Smooth muscle cell (in vitro differentiated cells): ENCODE data around the gene FALEC. TPM values are rescaled to one million over a fixed set of nuclear protein-coding genes. Genes with fewer than 3 reads are reported as not detected.
A peak's percentile ranks its signal among the peaks of the same experiment; 100 is the strongest.
"Not testable (repeated sequence)": the region's sequence is repeated elsewhere in the genome, so short reads cannot be mapped to it uniquely, and the experiment has no call there.

Experiments used
- DNase-seq: peaks from one replicate; lab custom pipeline; 2025; ENCODE audit not compliant: unreplicated experiment; lab: John Stamatoyannopoulos, UW
- H2AFZ ChIP-seq: fragments of 200-600 bp; sonication (generic); 2 replicates; pipeline ENCODE4 v1.6.0; 2016; ENCODE audit warnings: antibody characterized with exemption, low read depth, mild to moderate bottlenecking
- H3F3A ChIP-seq: fragments of 200-600 bp; sonication (generic); 2 replicates; pipeline ENCODE4 v1.6.0; 2017; ENCODE audit warnings: antibody characterized with exemption, low read depth
- H3K27ac ChIP-seq: fragments of 200-600 bp; sonication (generic); 2 replicates; pipeline ENCODE4 v1.5.1; 2016; ENCODE audit warnings: low read depth, mild to moderate bottlenecking
- H3K27me3 ChIP-seq: fragments of 200-600 bp; sonication (generic); 2 replicates; pipeline ENCODE4 v1.6.1; 2016; ENCODE audit warnings: low read depth, mild to moderate bottlenecking
- H3K36me3 ChIP-seq: fragments of 200-600 bp; sonication (generic); 2 replicates; pipeline ENCODE4 v1.5.1; 2016; ENCODE audit warnings: low read depth
- H3K4me1 ChIP-seq: fragments of 200-600 bp; sonication (generic); 2 replicates; pipeline ENCODE4 v1.5.1; 2016; ENCODE audit warnings: low read depth
- H3K4me2 ChIP-seq: fragments of 200-600 bp; sonication (generic); 2 replicates; pipeline ENCODE4 v1.6.0; 2016; ENCODE audit warnings: mild to moderate bottlenecking
- H3K4me3 ChIP-seq: fragments of 200-600 bp; sonication (generic); 2 replicates; pipeline ENCODE4 v1.5.1; 2016; ENCODE audit warnings: mild to moderate bottlenecking
- H3K79me2 ChIP-seq: fragments of 200-600 bp; sonication (generic); 2 replicates; pipeline ENCODE4 v1.6.0; 2016; ENCODE audit warnings: low read depth, mild to moderate bottlenecking
- H3K9ac ChIP-seq: fragments of 200-600 bp; sonication (generic); 2 replicates; pipeline ENCODE4 v1.6.0; 2016; ENCODE audit warnings: low read depth
- H3K9me3 ChIP-seq: fragments of 200-600 bp; sonication (generic); replicated peaks from 2 replicates; pipeline ENCODE4 v1.5.1; 2016; ENCODE audit warnings: low read depth
- H4K20me1 ChIP-seq: fragments of 200-600 bp; sonication (generic); 2 replicates; pipeline ENCODE4 v1.6.0; 2016; ENCODE audit warnings: low read depth
- CTCF ChIP-seq: fragments of 200-600 bp; sonication (generic); IDR thresholded peaks from 2 replicates; pipeline ENCODE4 v1.5.1; 2017; ENCODE audit warnings: borderline replicate concordance, mild to moderate bottlenecking, antibody characterized with exemption; ENCODE audit not compliant: insufficient read depth, poor library complexity, severe bottlenecking
- WGBS: methylation state at CpG from one replicate; pipeline ENCODE4 v1.1.7; 2016; ENCODE audit warnings: low lambda C conversion rate; 5-methylcytosine and 5-hydroxymethylcytosine counted together
- polyA plus RNA-seq: library from polyadenylated mRNA; unstranded; fragments of >200 nt; fragmentation: Nextera tagmentation; extraction: Ambion mirVana; gene quantifications from 2 replicates; pipeline ENCODE4 v1.2.1, GENCODE V29; 2016
- total RNA-seq: library from RNA; depleted of rRNA; stranded (reverse); fragments of >200 nt; gene quantifications from 2 replicates; pipeline ENCODE4 v1.2.3, GENCODE V29; 2014

FALEC gene
- total and polyA plus RNA-seq, 2 experiments from 2014 or later, result 0.62 TPM; not detected in 1

GRCh38 chr1:150567717-150568593 is 52.4 kb downstream of the FALEC start:
- H3F3A ChIP-seq, result peaks cover 63% of the 10 kb centered on the region
- H3K9me3 ChIP-seq, result no peaks in the 10 kb centered on the region
- 2% methylated on average over 10 of the region's 10 CpGs for WGBS
- peak overlapping the region; percentile 96 for H3K27ac ChIP-seq
- peak overlapping the region; percentile 34 for H3K4me3 ChIP-seq
- TF ChIP-seq CTCF, result no peak
- peaks cover 56% of the 10 kb centered on the region for H3K4me1 ChIP-seq
- H3K4me2 ChIP-seq, result peak overlapping the region; percentile 78
- DNase-seq, result no peak
- H3K36me3 ChIP-seq, result no peaks in the 10 kb centered on the region
- peak overlapping the region; percentile 64 for H3K9ac ChIP-seq
- H3K79me2 ChIP-seq, result peaks cover 54% of the 10 kb centered on the region
- H4K20me1 ChIP-seq, result peaks cover 56% of the 10 kb centered on the region
- no peaks in the 10 kb centered on the region for H3K27me3 ChIP-seq
- H2AFZ ChIP-seq, result no peak overlapping the region

GRCh38 chr1:150568594-150568966 is 53.0 kb downstream of the FALEC start:
- Histone ChIP-seq H2AFZ (no peak overlapping the region), H3K9me3 (no peaks in the 10 kb centered on the region), H3K79me2 (peaks cover 60% of the 10 kb centered on the region), H3K9ac (peak overlapping the region; percentile 47), H3K36me3 (peaks cover under 1% of the 10 kb centered on the region), H3F3A (peaks cover 64% of the 10 kb centered on the region), H3K27ac (peak overlapping the region; percentile 96), H4K20me1 (peaks cover 62% of the 10 kb centered on the region), H3K4me3 (peak overlapping the region; percentile 34), H3K27me3 (no peaks in the 10 kb centered on the region), H3K4me2 (peak overlapping the region; percentile 78), H3K4me1 (peaks cover 50% of the 10 kb centered on the region)
- TF ChIP-seq CTCF, result no peak
- no peak for DNase-seq

- peaks cover 64% of the 10 kb centered on the region for H3F3A ChIP-seq
- peaks cover 73% of the 10 kb centered on the region for H3K79me2 ChIP-seq
- H3K4me1 ChIP-seq, result peaks cover 44% of the 10 kb centered on the region
- H2AFZ ChIP-seq, result no peak overlapping the region
- H3K36me3 ChIP-seq, result peaks cover 32% of the 10 kb centered on the region
- no peak for DNase-seq
- WGBS, result 81% methylated on average over 4 of the region's 4 CpGs
- peak overlapping the region; percentile 83 for H3K4me2 ChIP-seq
- H3K9ac ChIP-seq, result no peak overlapping the region
- H3K4me3 ChIP-seq, result no peak overlapping the region
- H3K27me3 ChIP-seq, result no peaks in the 10 kb centered on the region
- no peaks in the 10 kb centered on the region for H3K9me3 ChIP-seq
- peak overlapping the region; percentile 96 for H3K27ac ChIP-seq
- no peak for TF ChIP-seq CTCF
- H4K20me1 ChIP-seq, result peaks cover 98% of the 10 kb centered on the region
These were observed 57.5 kb downstream of the FALEC start for GRCh38 chr1:150572918-150573647.

GRCh38 chr1:150573648-150574071 is 58.1 kb downstream of the FALEC start:
- Histone ChIP-seq H3K4me2 (peak overlapping the region; percentile 83), H3F3A (peaks cover 66% of the 10 kb centered on the region), H3K79me2 (peaks cover 79% of the 10 kb centered on the region), H4K20me1 (peaks cover 98% of the 10 kb centered on the region), H3K4me3 (peak overlapping the region; percentile 92), H3K27ac (peak overlapping the region; percentile 96), H3K4me1 (peaks cover 38% of the 10 kb centered on the region), H3K36me3 (peaks cover 32% of the 10 kb centered on the region)
- not testable (repeated sequence) for H3K27me3 ChIP-seq, H3K9me3 ChIP-seq, H3K9ac ChIP-seq, H2AFZ ChIP-seq, DNase-seq
- 96% methylated on average over 13 of the region's 13 CpGs for WGBS
